NCI-H146 (cell line): Measurements from ENCODE around the gene NKAIN4.

ENCODE experiments used
- DNase-seq: peaks from one replicate; lab custom pipeline; 2025; lab: John Stamatoyannopoulos, UW

The NKAIN4 gene

GRCh38 chr20:63192721-63193120 is 61.5 kb downstream of the NKAIN4 start:
- DNase-seq, result no peak

GRCh38 chr20:63191400-63191799 is 62.9 kb downstream of the NKAIN4 start:
- no peak for DNase-seq

DNA sequence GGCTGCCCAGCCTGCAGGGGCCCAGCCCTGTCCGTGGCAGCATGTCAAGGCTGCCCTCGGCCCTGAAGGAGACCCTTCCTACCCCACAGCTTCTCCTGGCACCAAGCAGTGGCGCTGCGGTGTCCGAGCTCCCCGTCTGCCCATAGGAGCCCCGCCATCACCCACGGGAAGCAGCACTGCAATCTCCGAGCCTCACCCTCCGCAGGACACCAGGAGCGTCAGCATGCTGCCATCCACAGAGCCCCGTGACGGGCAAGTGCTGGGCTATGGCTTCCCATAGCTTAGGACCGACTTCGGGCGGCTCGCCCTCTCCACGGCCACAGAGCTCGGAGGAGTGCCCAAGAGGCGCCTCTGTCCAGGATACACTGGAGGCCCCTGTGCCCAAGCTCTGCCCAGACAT is 63.4 kb downstream of the NKAIN4 start:
- DNase-seq, result no peak
